Inflammatory macrophage (primary cell): Measurements from ENCODE around the gene ABCF3.
"Not testable (repeated sequence)": the region's sequence is repeated elsewhere in the genome, so short reads cannot be mapped to it uniquely, and the experiment has no call there.

ENCODE experiments used
- DNase-seq, 2 donors: peaks; one replicate each; pipeline ENCODE4 v3.0.0-alpha.2; 2020 to 2022
- total RNA-seq, 18 experiments: gene quantifications; one replicate each; lab custom pipeline; 2026; ENCODE audit warnings: mixed read lengths in 6 of 18, inconsistent platforms in 2 of 18; lab: John Stamatoyannopoulos, UW

Gene ABCF3
- total RNA-seq, result 21.9 to 68.7 (median 44.2) reads per million in 18 experiments

GRCh38 chr3:184186184-184186901 lies at the start of gene ABCF3:
TSS of gene ABCF3 (plus strand) at chr3:184186199. CDS start at chr3:184186208, 9 bp downstream.
- peak; percentile 44 to 63 for DNase-seq

GRCh38 chr3:184140436-184140835 lies 45.6 kb upstream of the ABCF3 start:
- no peak for DNase-seq

- DNase-seq, result no peak
These were observed 43.8 kb upstream of the ABCF3 start for GRCh38 chr3:184142199-184142598.

GRCh38 chr3:184143327-184143726 lies 42.7 kb upstream of the ABCF3 start:
- no peak for DNase-seq

GRCh38 chr3:184144505-184144904 lies 41.5 kb upstream of the ABCF3 start:
- DNase-seq, result no peak

GRCh38 chr3:184145111-184145524 lies 40.9 kb upstream of the ABCF3 start:
- DNase-seq, result peak in 1 of 2 donors; percentile 18

- DNase-seq, result no peak
These were observed 40.2 kb upstream of the ABCF3 start for GRCh38 chr3:184145751-184146270.

GRCh38 chr3:184148076-184148475 lies 37.9 kb upstream of the ABCF3 start:
- peak; percentile 72 to 76 for DNase-seq

- DNase-seq, result no peak
These were observed 36.9 kb upstream of the ABCF3 start for GRCh38 chr3:184149123-184149522.

- DNase-seq, result not testable (repeated sequence)
These were observed 36.2 kb upstream of the ABCF3 start for GRCh38 chr3:184149770-184150169.

GRCh38 chr3:184154885-184155643 lies 30.9 kb upstream of the ABCF3 start, which contains the start of gene DVL3:
TSS of gene DVL3 (plus strand) at chr3:184155377. CDS start at chr3:184155636, 259 bp downstream.
- peak; percentile 55 to 75 for DNase-seq

GRCh38 chr3:184155644-184156521 lies 30.1 kb upstream of the ABCF3 start:
- no peak for DNase-seq

- DNase-seq, result no peak
These were observed 29.5 kb upstream of the ABCF3 start for GRCh38 chr3:184156522-184156955.

GRCh38 chr3:184157206-184157605 lies 28.8 kb upstream of the ABCF3 start:
- no peak for DNase-seq

GRCh38 chr3:184158404-184158803 lies 27.6 kb upstream of the ABCF3 start:
- peak; percentile 45 to 58 for DNase-seq

- peak; percentile 65 to 78 for DNase-seq
These were observed 25.5 kb upstream of the ABCF3 start for GRCh38 chr3:184160456-184160855.

- DNase-seq, result not testable (repeated sequence)
These were observed 23.4 kb upstream of the ABCF3 start for GRCh38 chr3:184162571-184163070.

- no peak for DNase-seq
These were observed 21.2 kb upstream of the ABCF3 start for GRCh38 chr3:184164648-184165330.

- DNase-seq, result no peak
These were observed 20.5 kb upstream of the ABCF3 start for GRCh38 chr3:184165543-184165942.

- DNase-seq, result no peak
These were observed 19.3 kb upstream of the ABCF3 start for GRCh38 chr3:184166671-184167070.

GRCh38 chr3:184167786-184168185 lies 18.2 kb upstream of the ABCF3 start:
- no peak for DNase-seq
